PC-3 (cell line): ENCODE results near the gene ZER1. TPM values are rescaled to one million over a fixed set of nuclear protein-coding genes. Genes with fewer than 3 reads are reported as not detected.

Source experiments
- ATAC-seq: fragments of 200-7000 bp; cut with Tn5 transposase; 2 replicates; pipeline ENCODE4 v1.9.1; 2020; ENCODE audit warnings: mild to moderate bottlenecking, moderate library complexity
- BruUV-seq: library from RNA; stranded (reverse); fragments of 400-500 nt; replicated peaks from 2 replicates; lab custom pipeline; 2021; lab: Mats Ljungman, UMichigan
- CTCF ChIA-PET: fragments of 300-600 bp; sonication (Branson Sonifier 250); formaldehyde crosslinking; loops from one replicate; lab custom pipeline; 2022; ENCODE audit warnings: antibody characterized with exemption; lab: Charles Lee
- POLR2A ChIA-PET: fragments of 300-600 bp; sonication (Branson Sonifier 250); formaldehyde crosslinking; loops from one replicate; lab custom pipeline; 2022; ENCODE audit warnings: antibody characterized with exemption; ENCODE audit not compliant: unreplicated experiment; lab: Charles Lee
- DNase-seq: peaks from one replicate; pipeline ENCODE4 v3.0.0-alpha.2; 2015
- H2AFZ ChIP-seq: fragments of 300-600 bp; sonication (generic); 2 replicates; pipeline ENCODE4 v1.6.0; 2016; ENCODE audit warnings: antibody characterized with exemption, low read length
- H3F3A ChIP-seq: fragments of 300-600 bp; sonication (generic); one replicate; pipeline ENCODE4 v1.6.0; 2017; ENCODE audit warnings: antibody characterized with exemption, low read length, control low read depth, mild to moderate bottlenecking; ENCODE audit not compliant: unreplicated experiment
- H3K27ac ChIP-seq: fragments of 300-600 bp; sonication (generic); 2 replicates; pipeline ENCODE4 v1.5.1; 2016; ENCODE audit warnings: mild to moderate bottlenecking, low read length
- H3K27me3 ChIP-seq: fragments of 300-600 bp; sonication (generic); 2 replicates; pipeline ENCODE4 v1.6.1; 2016; ENCODE audit warnings: low read length, mixed read lengths
- H3K36me3 ChIP-seq: fragments of 300-600 bp; sonication (generic); 2 replicates; pipeline ENCODE4 v1.6.1; 2016; ENCODE audit warnings: low read depth, mixed run types, low read length, mixed read lengths
- H3K4me1 ChIP-seq: fragments of 300-600 bp; sonication (generic); 2 replicates; pipeline ENCODE4 v1.5.1; 2016; ENCODE audit warnings: low read length; ENCODE audit not compliant: insufficient read depth
- H3K4me2 ChIP-seq: fragments of 300-600 bp; sonication (generic); 2 replicates; pipeline ENCODE4 v1.6.0; 2016; ENCODE audit warnings: low read length
- H3K4me3 ChIP-seq: fragments of 300-600 bp; sonication (generic); 2 replicates; pipeline ENCODE4 v1.5.1; 2016; ENCODE audit warnings: mild to moderate bottlenecking, low read length, mixed read lengths
- H3K79me2 ChIP-seq: fragments of 300-600 bp; sonication (generic); 2 replicates; pipeline ENCODE4 v1.6.1; 2017; ENCODE audit warnings: low read length, mixed read lengths
- H3K9ac ChIP-seq: fragments of 300-600 bp; sonication (generic); 2 replicates; pipeline ENCODE4 v1.6.0; 2016; ENCODE audit warnings: mild to moderate bottlenecking, low read length
- H3K9me2 ChIP-seq: fragments of 300-600 bp; sonication (generic); replicated peaks from 2 replicates; pipeline ENCODE4 v1.6.1; 2016; ENCODE audit warnings: mixed run types, low read length, mixed read lengths
- H3K9me3 ChIP-seq: fragments of 300-600 bp; sonication (generic); 2 replicates; pipeline ENCODE4 v1.6.1; 2016; ENCODE audit warnings: low read length, mixed read lengths
- H4K20me1 ChIP-seq: fragments of 300-600 bp; sonication (generic); 2 replicates; pipeline ENCODE4 v1.6.1; 2016; ENCODE audit warnings: low read length, mixed read lengths
- CTCF ChIP-seq: fragments of 300-600 bp; sonication (generic); conservative IDR thresholded peaks from 2 replicates; pipeline ENCODE4 v1.5.1; 2017; ENCODE audit warnings: antibody characterized with exemption, low read depth, mild to moderate bottlenecking, low read length
- EZH2 ChIP-seq: fragments of 300-600 bp; sonication (generic); IDR thresholded peaks from one replicate; pipeline ENCODE4 v1.6.1; 2017; ENCODE audit warnings: antibody characterized with exemption, mild to moderate bottlenecking, low read length; ENCODE audit not compliant: unreplicated experiment
- EZH2phosphoT487 ChIP-seq: fragments of 300-600 bp; sonication (generic); IDR thresholded peaks from 2 replicates; pipeline ENCODE4 v1.6.1; 2018; ENCODE audit warnings: mild to moderate bottlenecking, antibody characterized with exemption, low read length, borderline replicate concordance
- intact Hi-C: fragments of 100-400 bp; cut with micrococcal nuclease; formaldehyde crosslinking; loops from 2 replicates; pipeline ENCODE4 v1.9.0; 2023
- total RNA-seq: library from RNA; depleted of rRNA; stranded (reverse); fragments of >200 nt; gene quantifications from 2 replicates; pipeline ENCODE4 v1.2.3, GENCODE V29; 2014

Gene ZER1
- total RNA-seq, 1 experiment from 2014 or later, result 20.6 TPM

- H3K9me2 ChIP-seq, result no peaks in the 10 kb centered on the region
- H3F3A ChIP-seq, result no peaks in the 10 kb centered on the region
- H3K36me3 ChIP-seq, result no peaks in the 10 kb centered on the region
- no peaks in the 10 kb centered on the region for H3K27me3 ChIP-seq
- DNase-seq (no peak), ATAC-seq (no peak)
- no peak overlapping the region for H3K4me2 ChIP-seq
- no peaks in the 10 kb centered on the region for H4K20me1 ChIP-seq
- H3K79me2 ChIP-seq, result no peaks in the 10 kb centered on the region
- no peaks in the 10 kb centered on the region for H3K9me3 ChIP-seq
- no peak overlapping the region for H3K4me3 ChIP-seq
- H2AFZ ChIP-seq, result no peak overlapping the region
- no peaks in the 10 kb centered on the region for H3K4me1 ChIP-seq
- no peak overlapping the region for H3K9ac ChIP-seq
- BruUV-seq, result no TSS peak
- TF ChIP-seq CTCF (no peak), EZH2phosphoT487 (no peak), EZH2 (no peak)
- no peak overlapping the region for H3K27ac ChIP-seq
- intact Hi-C loops, result no loop called here
- ChIA-PET CTCF (no interaction called here), POLR2A (no interaction called here)
These were observed 18.1 kb downstream of the ZER1 start for GRCh38 chr9:128753627-128754026.

GRCh38 chr9:128750926-128751595 lies 20.7 kb downstream of the ZER1 start:
- Histone ChIP-seq H3K4me3 (no peak overlapping the region), H3F3A (no peaks in the 10 kb centered on the region), H3K27ac (no peak overlapping the region), H3K27me3 (no peaks in the 10 kb centered on the region), H3K4me1 (no peaks in the 10 kb centered on the region), H4K20me1 (no peaks in the 10 kb centered on the region), H3K9ac (no peak overlapping the region), H3K36me3 (no peaks in the 10 kb centered on the region), H2AFZ (no peak overlapping the region), H3K9me2 (no peaks in the 10 kb centered on the region), H3K4me2 (no peak overlapping the region), H3K79me2 (no peaks in the 10 kb centered on the region), H3K9me3 (no peaks in the 10 kb centered on the region)
- intact Hi-C loops, result no loop called here
- no peak for ATAC-seq
- POLR2A ChIA-PET, result no interaction called here
- no TSS peak for BruUV-seq
- CTCF ChIA-PET, result no interaction called here
- no peak for DNase-seq
- TF ChIP-seq EZH2phosphoT487 (no peak), CTCF (no peak), EZH2 (no peak)

- Histone ChIP-seq H3K4me2 (no peak overlapping the region), H3K27ac (no peak overlapping the region), H3K79me2 (no peaks in the 10 kb centered on the region), H2AFZ (no peak overlapping the region), H3K9me3 (no peaks in the 10 kb centered on the region), H3K36me3 (no peaks in the 10 kb centered on the region), H3K27me3 (no peaks in the 10 kb centered on the region), H3K9me2 (no peaks in the 10 kb centered on the region), H3F3A (no peaks in the 10 kb centered on the region), H4K20me1 (no peaks in the 10 kb centered on the region), H3K9ac (no peak overlapping the region), H3K4me1 (no peaks in the 10 kb centered on the region), H3K4me3 (no peak overlapping the region)
- TF ChIP-seq EZH2 (no peak), EZH2phosphoT487 (no peak), CTCF (no peak)
- ATAC-seq (no peak), DNase-seq (no peak)
- POLR2A ChIA-PET, result no interaction called here
- intact Hi-C loops, result no loop called here
- CTCF ChIA-PET, result no interaction called here
- BruUV-seq, result no TSS peak
These were observed 24.5 kb downstream of the ZER1 start for GRCh38 chr9:128747241-128747640.
